Non-pigmented ciliary epithelial cell (primary cell): ENCODE measurements around the gene AXIN1.
"Not testable (repeated sequence)": the region's sequence is repeated elsewhere in the genome, so short reads cannot be mapped to it uniquely, and the experiment has no call there.

Experiments used
- DNase-seq: peaks from one replicate; pipeline ENCODE4 v3.0.0-alpha.2; 2010; ENCODE audit warnings: low read depth

The AXIN1 gene

DNA sequence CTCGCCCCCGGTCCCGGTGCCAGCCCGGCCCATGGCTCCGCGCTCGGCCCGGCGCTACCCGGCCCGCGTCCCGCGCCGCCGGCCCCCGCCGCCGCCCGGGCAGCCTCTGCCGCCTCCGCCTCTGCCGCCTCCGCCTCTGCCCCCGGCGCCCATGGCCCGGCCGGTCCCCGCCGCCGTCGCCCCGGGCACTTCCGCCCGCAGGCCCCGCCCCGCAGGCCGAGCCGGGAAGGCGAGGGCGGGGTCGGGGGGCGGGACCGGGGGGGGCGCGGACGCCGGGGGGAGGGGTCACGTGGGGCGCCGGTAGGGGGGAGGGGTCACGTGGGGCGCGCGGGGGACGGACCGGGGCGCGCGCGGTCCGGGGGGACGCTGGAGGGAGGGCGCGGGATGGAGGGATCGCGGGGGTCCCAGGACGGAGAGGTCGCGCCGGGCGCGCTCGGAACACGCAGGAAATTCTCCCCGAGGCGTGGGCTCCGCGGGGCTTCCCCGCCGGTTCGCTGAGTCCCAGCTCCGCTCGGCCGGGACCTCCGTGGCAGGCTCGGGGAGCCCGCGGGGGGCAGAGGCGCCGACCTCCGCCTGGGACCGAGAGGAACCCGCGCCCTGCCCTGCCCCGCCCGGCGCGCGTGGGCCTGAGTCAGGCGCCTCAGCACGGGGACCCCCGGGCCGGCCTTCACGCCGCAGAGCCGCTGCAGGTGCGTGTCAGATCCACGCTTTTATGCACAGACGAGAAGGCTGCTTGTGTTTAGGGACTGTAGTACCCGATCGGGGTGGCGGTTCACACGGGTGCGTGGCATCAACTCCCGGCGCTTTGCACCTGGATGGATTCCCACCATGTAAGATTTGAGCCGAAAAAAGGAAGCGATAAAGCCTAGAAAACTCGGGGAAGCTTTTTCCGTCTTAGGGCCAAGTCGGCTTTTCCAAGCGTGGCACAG, 29.5 kb upstream of the AXIN1 start, which contains the start of gene PGAP6:
TSS of gene PGAP6 (minus strand) at position 190 of the 929 bp plus-strand sequence. CDS start at position 33, 157 bp downstream.
- DNase-seq = no peak

- DNase-seq = no peak
Measured at GRCh38 chr16:381012-381788, 28.7 kb upstream of the AXIN1 start.

DNA sequence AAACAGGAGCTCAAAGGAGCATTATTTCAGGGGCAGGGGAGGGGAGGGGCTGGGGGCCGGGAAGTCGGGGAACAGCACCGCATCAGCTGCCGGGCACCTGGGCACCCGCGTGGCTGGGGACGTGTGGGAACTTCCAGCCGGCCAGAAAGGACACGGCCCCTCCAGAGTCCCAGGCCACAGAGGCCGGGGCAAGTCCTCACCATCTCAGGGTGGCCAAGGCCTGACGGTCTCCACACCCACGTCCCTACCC, 28.2 kb upstream of the AXIN1 start:
- no peak for DNase-seq

- no peak for DNase-seq
Measured at GRCh38 chr16:379961-380761, 27.6 kb upstream of the AXIN1 start.

- DNase-seq = no peak
Measured at GRCh38 chr16:379183-379960, 26.8 kb upstream of the AXIN1 start.

- no peak for DNase-seq
Measured at GRCh38 chr16:378821-379182, 26.3 kb upstream of the AXIN1 start.

- not testable (repeated sequence) for DNase-seq
Measured at GRCh38 chr16:378113-378820, 25.7 kb upstream of the AXIN1 start.

- no peak for DNase-seq
Measured at GRCh38 chr16:377419-377951, 25.0 kb upstream of the AXIN1 start.

DNA sequence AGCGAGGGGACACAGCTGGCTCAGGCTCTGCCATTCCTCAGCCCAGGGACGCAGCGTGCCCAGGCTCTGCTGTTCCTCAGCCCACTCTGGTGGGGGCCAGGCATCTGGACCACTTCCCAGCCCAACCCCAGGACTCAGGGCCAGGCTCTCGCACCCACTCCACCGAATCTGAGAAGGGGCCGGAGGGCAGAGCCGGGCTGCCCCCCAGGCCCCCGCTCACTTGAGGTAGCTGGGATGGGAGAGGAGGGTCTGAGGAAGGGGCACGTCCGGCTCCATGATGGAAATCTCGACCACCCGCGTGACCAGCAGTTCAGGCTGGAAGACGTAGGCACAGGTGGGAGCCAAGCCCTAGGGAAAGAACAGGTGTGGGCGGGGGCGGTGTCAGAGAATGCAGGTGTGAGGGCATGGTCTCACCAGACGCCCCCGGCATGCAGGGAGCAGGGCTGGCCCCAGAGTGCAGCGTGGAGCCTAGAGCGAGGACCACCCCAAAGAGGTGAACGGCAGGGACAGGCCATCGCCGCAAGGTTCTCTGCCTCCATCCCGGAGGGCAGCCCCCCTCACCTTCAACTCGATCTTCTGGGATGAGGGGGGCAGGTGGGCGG, 24.4 kb upstream of the AXIN1 start:
- no peak for DNase-seq

- no peak for DNase-seq
Measured at GRCh38 chr16:375927-376816, 23.6 kb upstream of the AXIN1 start.

- no peak for DNase-seq
Measured at GRCh38 chr16:375212-375611, 22.7 kb upstream of the AXIN1 start.

GRCh38 chr16:374616-374926, 22.0 kb upstream of the AXIN1 start:
- no peak for DNase-seq

- DNase-seq = no peak
Measured at GRCh38 chr16:373848-374615, 21.5 kb upstream of the AXIN1 start.

- no peak for DNase-seq
Measured at GRCh38 chr16:373020-373598, 20.6 kb upstream of the AXIN1 start.

- DNase-seq = no peak
Measured at GRCh38 chr16:372302-372983, 19.9 kb upstream of the AXIN1 start.

DNA sequence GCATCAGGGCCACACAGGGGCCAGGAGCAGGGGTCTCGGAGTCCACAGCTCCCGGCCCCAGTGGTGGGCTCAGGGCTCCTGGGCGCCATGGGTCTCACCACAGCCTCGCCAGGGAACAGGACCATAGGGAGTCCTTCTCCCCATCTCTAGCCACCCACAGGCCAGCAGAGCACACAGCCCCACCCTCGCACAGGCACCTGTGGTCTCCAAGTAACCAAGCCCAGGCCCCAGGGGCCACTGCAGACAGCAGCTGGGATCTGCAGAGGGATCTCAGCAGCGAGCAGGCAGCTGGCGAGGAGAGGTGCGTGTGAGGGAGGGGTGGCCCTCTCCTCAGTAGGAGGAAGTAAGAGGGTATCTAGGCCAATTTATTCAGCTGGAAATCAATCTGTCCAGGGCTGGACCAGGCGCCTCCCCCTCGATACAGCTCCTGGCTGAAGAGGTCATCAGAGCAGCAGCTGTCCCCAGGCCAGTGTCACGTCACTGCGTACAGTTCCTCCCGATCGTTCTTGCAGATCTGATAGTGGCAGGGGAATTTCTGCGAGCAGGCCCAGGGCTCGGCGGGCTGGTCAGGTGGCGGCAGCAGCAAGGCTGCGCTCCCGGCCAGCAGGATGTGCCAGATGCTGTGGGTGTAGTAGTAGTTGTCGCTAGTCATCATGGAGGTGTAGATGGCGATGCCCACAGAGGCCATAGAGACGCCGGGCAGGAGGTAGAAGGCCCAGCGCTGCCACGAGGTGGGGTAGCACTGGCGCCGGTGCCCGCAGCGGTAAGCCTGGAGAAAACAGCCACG, 19.2 kb upstream of the AXIN1 start:
- DNase-seq = no peak

DNA sequence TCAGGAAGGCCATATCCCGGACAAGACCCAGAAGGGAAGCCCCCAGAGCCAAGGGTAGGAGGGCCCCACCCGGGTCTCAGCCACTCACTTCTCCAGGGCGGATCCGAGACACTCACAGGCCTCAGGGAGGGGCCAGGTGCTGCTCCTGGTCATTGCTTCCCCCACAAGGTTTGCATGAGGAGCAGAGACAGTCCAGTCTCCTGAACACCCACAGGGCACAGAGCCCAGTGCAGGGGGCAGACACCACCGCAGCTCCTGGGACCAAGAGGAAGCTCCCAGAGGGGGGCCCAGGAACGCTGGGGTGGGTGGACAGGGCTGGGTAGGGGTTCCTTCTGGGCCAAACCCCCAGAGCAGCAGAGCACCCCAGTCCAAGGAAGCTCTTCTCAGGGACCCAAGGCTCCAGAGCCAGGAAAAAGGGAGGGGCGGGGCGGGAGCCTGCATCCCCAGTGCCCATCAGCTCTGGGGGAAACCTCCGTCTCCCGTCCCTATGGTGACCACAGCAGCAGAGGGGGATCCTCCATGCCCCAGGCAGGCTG, 18.5 kb upstream of the AXIN1 start:
- no peak for DNase-seq
